Brain microvascular endothelial cell (primary cell): ENCODE data around the gene CR1L.
"Not testable (repeated sequence)": the region's sequence is repeated elsewhere in the genome, so short reads cannot be mapped to it uniquely, and the experiment has no call there.

Experiments used
- DNase-seq: peaks from one replicate; pipeline ENCODE4 v3.0.0-alpha.2; 2020
- H3K27ac ChIP-seq: fragments of 250-450 bp; sonication (Bioruptor Pico); 2 replicates; pipeline ENCODE4 v1.5.1; 2020; ENCODE audit warnings: mild to moderate bottlenecking, moderate library complexity
- H3K27me3 ChIP-seq: fragments of 250-450 bp; sonication (Bioruptor Pico); replicated peaks from 2 replicates; pipeline ENCODE4 v1.5.1; 2020; ENCODE audit warnings: mild to moderate bottlenecking
- H3K36me3 ChIP-seq: fragments of 250-450 bp; sonication (Bioruptor Pico); replicated peaks from 2 replicates; pipeline ENCODE4 v1.5.1; 2020; ENCODE audit warnings: mild to moderate bottlenecking
- H3K4me3 ChIP-seq: 2 replicates; pipeline ENCODE4 v1.5.1; 2011; ENCODE audit warnings: low read depth, mild to moderate bottlenecking, control low read depth, low read length, moderate library complexity
- CTCF ChIP-seq: IDR thresholded peaks from 2 replicates; pipeline ENCODE4 v1.5.1; 2011; ENCODE audit warnings: low read depth, mild to moderate bottlenecking, moderate library complexity, low read length, control low read depth, inconsistent platforms; ENCODE audit errors: missing control alignments
- in situ Hi-C: cut with HindIII; loops from 2 replicates; pipeline ENCODE4 v1.10.0; 2017; ENCODE audit warnings: low sequenced_read_pairs, low pct_ligation_motif_present

Gene CR1L

GRCh38 chr1:207631137-207631536, 13.8 kb upstream of the CR1L start:
- no peak for DNase-seq
- no peaks in the 10 kb centered on the region for H3K36me3 ChIP-seq
- H3K27ac ChIP-seq = no peak overlapping the region
- no peak for TF ChIP-seq CTCF
- no peaks in the 10 kb centered on the region for H3K27me3 ChIP-seq
- in situ Hi-C loops = no loop called here
- no peak overlapping the region for H3K4me3 ChIP-seq

- Histone ChIP-seq H3K36me3 (no peaks in the 10 kb centered on the region), H3K27me3 (no peaks in the 10 kb centered on the region), H3K27ac (no peak overlapping the region), H3K4me3 (no peak overlapping the region)
- TF ChIP-seq CTCF = no peak
- DNase-seq = no peak
- in situ Hi-C loops = no loop called here
Measured at GRCh38 chr1:207633226-207633625, 11.7 kb upstream of the CR1L start.

- in situ Hi-C loops, H3K27me3 ChIP-seq, H3K4me3 ChIP-seq, H3K36me3 ChIP-seq, DNase-seq, H3K27ac ChIP-seq: not testable (repeated sequence)
Measured at GRCh38 chr1:207633699-207634289, 11.1 kb upstream of the CR1L start.

- DNase-seq, H3K27me3 ChIP-seq, in situ Hi-C loops, H3K27ac ChIP-seq, H3K4me3 ChIP-seq, H3K36me3 ChIP-seq: not testable (repeated sequence)
Measured at GRCh38 chr1:207634293-207634692, 10.6 kb upstream of the CR1L start.

GRCh38 chr1:207635569-207636186, 9.3 kb upstream of the CR1L start:
- in situ Hi-C loops, DNase-seq, H3K27ac ChIP-seq, H3K36me3 ChIP-seq, H3K4me3 ChIP-seq, H3K27me3 ChIP-seq: not testable (repeated sequence)

- in situ Hi-C loops, H3K27me3 ChIP-seq, DNase-seq, H3K4me3 ChIP-seq, H3K27ac ChIP-seq, H3K36me3 ChIP-seq: not testable (repeated sequence)
Measured at GRCh38 chr1:207638487-207639145, 6.3 kb upstream of the CR1L start.

- H3K27ac ChIP-seq, H3K27me3 ChIP-seq, H3K36me3 ChIP-seq, DNase-seq, in situ Hi-C loops, H3K4me3 ChIP-seq: not testable (repeated sequence)
Measured at GRCh38 chr1:207639362-207639761, 5.6 kb upstream of the CR1L start.

GRCh38 chr1:207644166-207644851, 624 bp upstream of the CR1L start:
- DNase-seq = no peak
- peak overlapping the region; percentile 30 for H3K4me3 ChIP-seq
- in situ Hi-C loops = no loop called here
- peaks cover 4% of the 10 kb centered on the region for H3K27me3 ChIP-seq
- no peak for TF ChIP-seq CTCF
- H3K27ac ChIP-seq = no peak overlapping the region
- no peaks in the 10 kb centered on the region for H3K36me3 ChIP-seq
